H9 (cell line): Measurements from ENCODE around the gene ZNF296. TPM values are rescaled to one million over a fixed set of nuclear protein-coding genes. Genes with fewer than 3 reads are reported as not detected.

ENCODE experiments used
- DNase-seq: peaks from one replicate; pipeline ENCODE4 v3.0.0-alpha.2; 2017
- H2AFZ ChIP-seq: one replicate; pipeline ENCODE4 v1.6.1; 2013; ENCODE audit warnings: mild to moderate bottlenecking, low read length, control low read depth, moderate library complexity
- H2AK5ac ChIP-seq: 2 replicates; pipeline ENCODE4 v1.6.1; 2013; ENCODE audit warnings: low read length, control low read depth, mixed read lengths; ENCODE audit not compliant: insufficient read length
- H2BK120ac ChIP-seq: one replicate; pipeline ENCODE4 v1.6.1; 2013; ENCODE audit warnings: low read depth, mild to moderate bottlenecking, low read length, control low read depth, inconsistent platforms; ENCODE audit not compliant: poor library complexity, severe bottlenecking
- H2BK12ac ChIP-seq: 2 replicates; pipeline ENCODE4 v1.6.1; 2013; ENCODE audit warnings: low read length, control low read depth, mixed read lengths, low read depth; ENCODE audit not compliant: insufficient read length
- H2BK15ac ChIP-seq: 2 replicates; pipeline ENCODE4 v1.6.1; 2013; ENCODE audit warnings: low read depth, low read length, control low read depth
- H2BK20ac ChIP-seq: one replicate; pipeline ENCODE4 v1.6.1; 2013; ENCODE audit warnings: low read depth, mild to moderate bottlenecking, low read length, control low read depth, inconsistent platforms; ENCODE audit not compliant: poor library complexity, severe bottlenecking
- H2BK5ac ChIP-seq: 2 replicates; pipeline ENCODE4 v1.6.1; 2013; ENCODE audit warnings: low read length, control low read depth, mixed read lengths; ENCODE audit not compliant: insufficient read length
- H3K14ac ChIP-seq: 2 replicates; pipeline ENCODE4 v1.6.1; 2013; ENCODE audit warnings: low read length, control low read depth; ENCODE audit not compliant: insufficient read depth
- H3K18ac ChIP-seq: 2 replicates; pipeline ENCODE4 v1.6.1; 2013; ENCODE audit warnings: low read depth, mild to moderate bottlenecking, mixed read lengths, low read length, control low read depth; ENCODE audit not compliant: insufficient read length
- H3K23ac ChIP-seq: 2 replicates; pipeline ENCODE4 v1.6.1; 2013; ENCODE audit warnings: low read length, control low read depth, mixed read lengths, low read depth; ENCODE audit not compliant: insufficient read length
- H3K23me2 ChIP-seq: 2 replicates; pipeline ENCODE4 v1.6.1; 2013; ENCODE audit warnings: low read depth, mild to moderate bottlenecking, mixed read lengths, low read length, control low read depth; ENCODE audit not compliant: insufficient read length, poor library complexity, severe bottlenecking
- H3K27ac ChIP-seq: 2 replicates; pipeline ENCODE4 v1.5.1; 2013; ENCODE audit warnings: low read length, control low read depth, mixed read lengths, low read depth; ENCODE audit not compliant: insufficient read length
- H3K27me3 ChIP-seq: 2 replicates; pipeline ENCODE4 v1.6.1; 2013; ENCODE audit warnings: low read length, control low read depth, inconsistent platforms; ENCODE audit not compliant: insufficient read depth
- H3K4ac ChIP-seq: 2 replicates; pipeline ENCODE4 v1.6.1; 2013; ENCODE audit warnings: low read depth, mild to moderate bottlenecking, control low read depth, inconsistent platforms, low read length, moderate library complexity
- H3K4me1 ChIP-seq: 2 replicates; pipeline ENCODE4 v1.6.1; 2013; ENCODE audit warnings: low read length, control low read depth, inconsistent platforms; ENCODE audit not compliant: insufficient read depth
- H3K4me2 ChIP-seq: 2 replicates; pipeline ENCODE4 v1.6.1; 2013; ENCODE audit warnings: low read length, control low read depth, mixed read lengths; ENCODE audit not compliant: insufficient read length, insufficient read depth
- H3K56ac ChIP-seq: 2 replicates; pipeline ENCODE4 v1.6.1; 2013; ENCODE audit warnings: low read depth, mild to moderate bottlenecking, mixed read lengths, low read length, control low read depth; ENCODE audit not compliant: insufficient read length
- H3K79me1 ChIP-seq: 2 replicates; pipeline ENCODE4 v1.6.1; 2013; ENCODE audit warnings: low read depth, mild to moderate bottlenecking, moderate library complexity, low read length, control low read depth, inconsistent platforms; ENCODE audit not compliant: insufficient read depth, poor library complexity, severe bottlenecking
- H3K79me2 ChIP-seq: 2 replicates; pipeline ENCODE4 v1.6.1; 2013; ENCODE audit warnings: low read length, control low read depth, inconsistent platforms; ENCODE audit not compliant: insufficient read depth
- H3K9ac ChIP-seq: 2 replicates; pipeline ENCODE4 v1.6.1; 2013; ENCODE audit warnings: low read length, control low read depth, mixed read lengths; ENCODE audit not compliant: insufficient read length; ENCODE audit errors: extremely low read depth
- H3K9me3 ChIP-seq: one replicate; pipeline ENCODE4 v1.6.1; 2013; ENCODE audit warnings: low read depth, low read length, inconsistent platforms; ENCODE audit not compliant: control insufficient read depth
- H3T11ph ChIP-seq: one replicate; pipeline ENCODE4 v1.6.1; 2013; ENCODE audit warnings: mild to moderate bottlenecking, low read length, control low read depth, inconsistent platforms
- H4K20me1 ChIP-seq: one replicate; pipeline ENCODE4 v1.6.1; 2013; ENCODE audit not compliant: control insufficient read depth, insufficient read length, insufficient read depth
- H4K5ac ChIP-seq: 2 replicates; pipeline ENCODE4 v1.6.1; 2013; ENCODE audit warnings: low read depth, mild to moderate bottlenecking, mixed read lengths, low read length, control low read depth; ENCODE audit not compliant: insufficient read length
- H4K8ac ChIP-seq: replicated peaks from 2 replicates; pipeline ENCODE4 v1.6.1; 2013; ENCODE audit warnings: low read length, control low read depth, mixed read lengths, low read depth; ENCODE audit not compliant: insufficient read length
- H4K91ac ChIP-seq: 2 replicates; pipeline ENCODE4 v1.6.1; 2013; ENCODE audit warnings: low read depth, mild to moderate bottlenecking, moderate library complexity, mixed read lengths, low read length, control low read depth; ENCODE audit not compliant: insufficient read length
- H3K27ac Mint-ChIP-seq, 3 experiments: 2 replicates in 2 of 3; 3 replicates in 1 of 3; pipeline ENCODE4 v1.8.0; 2020 to 2021; ENCODE audit warnings: mixed read lengths in 3 of 3, mild to moderate bottlenecking in 1 of 3, moderate library complexity in 1 of 3
- H3K27me3 Mint-ChIP-seq: 2 replicates; pipeline ENCODE4 v1.8.0; 2021; ENCODE audit warnings: low read depth, mild to moderate bottlenecking, moderate library complexity, mixed read lengths
- H3K36me3 Mint-ChIP-seq, 3 experiments: 2 replicates in 2 of 3; 3 replicates in 1 of 3; pipeline ENCODE4 v1.8.0; 2020 to 2021; ENCODE audit warnings: low read depth in 3 of 3, mixed read lengths in 3 of 3; ENCODE audit not compliant: insufficient read depth in 1 of 3
- H3K4me1 Mint-ChIP-seq, 2 experiments: 2 replicates each; pipeline ENCODE4 v1.8.0; 2020; ENCODE audit warnings: mixed read lengths in 2 of 2
- H3K4me3 Mint-ChIP-seq, 2 experiments: 2 replicates in 1 of 2; 3 replicates in 1 of 2; pipeline ENCODE4 v1.8.0; 2020 to 2021; ENCODE audit warnings: mild to moderate bottlenecking in 2 of 2, mixed read lengths in 2 of 2, moderate library complexity in 1 of 2
- H3K9me3 Mint-ChIP-seq, 2 experiments: 2 replicates in 1 of 2; 3 replicates in 1 of 2; pipeline ENCODE4 v1.8.0; 2020; ENCODE audit warnings: mild to moderate bottlenecking in 2 of 2, mixed read lengths in 2 of 2, moderate library complexity in 1 of 2
- WGBS: extraction: QIAGEN DNeasy Blood & Tissue Kit; methylation state at CpG from one replicate; pipeline ENCODE4 v1.1.7; 2013; ENCODE audit warnings: missing lambda C conversion rate, low lambda C conversion rate, mixed read lengths; ENCODE audit not compliant: insufficient read length; ENCODE audit errors: extremely low coverage; 5-methylcytosine and 5-hydroxymethylcytosine counted together
- total RNA-seq: library from RNA; stranded (reverse); gene quantifications from 2 replicates; pipeline ENCODE4 v1.2.1, GENCODE V29; 2021
- TF ChIP-seq, protein P1 (sequence below): fragments of 200-600 bp; sonication (generic); conservative IDR thresholded peaks from 3 replicates; pipeline ENCODE4 v1.8.0; 2021; ENCODE audit warnings: antibody characterized with exemption, mild to moderate bottlenecking

ZNF296 gene
- total RNA-seq, 1 experiment from 2014 or later = 14.8 TPM

DNA sequence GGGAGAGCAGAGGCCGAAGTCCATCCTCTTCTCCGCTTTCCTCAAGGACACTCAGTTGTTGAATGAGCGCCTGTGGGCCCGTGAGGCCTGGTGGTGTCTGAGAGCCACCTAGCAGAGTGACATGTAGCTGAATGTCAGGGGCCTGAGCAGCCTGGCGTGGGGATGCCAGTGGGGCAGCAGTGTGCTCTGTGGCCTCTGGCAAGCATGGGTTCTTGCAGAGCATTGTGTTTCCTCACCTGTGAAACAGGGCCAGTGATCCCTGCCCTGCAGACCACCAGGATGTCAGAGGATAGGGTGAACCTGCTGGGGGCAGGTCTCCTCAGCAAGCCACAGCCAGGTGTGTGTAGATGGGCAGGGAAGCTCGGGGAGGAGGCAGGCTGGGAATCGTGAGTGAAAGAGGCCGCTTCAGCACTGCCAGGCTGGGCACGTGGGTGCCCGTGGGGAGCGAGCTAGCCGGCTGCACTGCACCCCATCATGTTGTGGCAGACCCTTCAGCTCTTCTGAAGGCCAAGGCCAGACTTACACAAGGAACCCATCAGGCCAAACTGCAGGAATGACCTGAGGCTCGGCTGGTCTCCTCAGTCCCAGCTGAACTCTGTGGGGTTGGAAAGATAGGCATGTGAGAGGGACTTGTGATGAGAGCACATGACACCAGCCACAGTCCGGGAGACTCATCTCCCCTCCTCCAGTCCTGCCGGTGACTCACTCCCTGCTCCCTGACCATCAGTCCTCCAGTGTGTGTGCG lies 21.7 kb upstream of the ZNF296 start:
- DNase-seq = no peak
- no peak overlapping the region for H2AK5ac ChIP-seq
- H3K27me3 ChIP-seq = no peaks in the 10 kb centered on the region
- no peak overlapping the region for H4K5ac ChIP-seq
- no peak overlapping the region for H2BK12ac ChIP-seq
- no peak overlapping the region for H2AFZ ChIP-seq
- H3K23ac ChIP-seq = no peak overlapping the region
- H3K56ac ChIP-seq = no peak overlapping the region
- H3K23me2 ChIP-seq = peaks cover 5% of the 10 kb centered on the region
- H3K4me1 ChIP-seq = no peaks in the 10 kb centered on the region; the same call in 1 of the 2 replicates
- H3K9me3 ChIP-seq = no peaks in the 10 kb centered on the region
- H3K79me2 ChIP-seq = peaks cover 64% of the 10 kb centered on the region
- no peak overlapping the region for H3K18ac ChIP-seq
- Mint-ChIP-seq H3K27me3 (no peaks in the 10 kb centered on the region), H3K27ac (peak overlapping the region in 1 of 3 experiments; percentile 93; a peak in 4 of 7 replicates), H3K36me3 (peaks cover 5 to 22% (median 10%) of the 10 kb centered on the region in 3 experiments; a peak in 6 of 7 replicates), H3K4me1 (peaks cover 76 to 83% of the 10 kb centered on the region in 2 experiments), H3K9me3 (no peaks in the 10 kb centered on the region; a peak in 1 of 5 replicates), H3K4me3 (peak overlapping the region in 1 of 2 experiments; percentile 27; a peak in 2 of 5 replicates)
- no peak overlapping the region for H3K4ac ChIP-seq
- H3T11ph ChIP-seq = no peak overlapping the region
- H4K8ac ChIP-seq = no peak overlapping the region
- H3K9ac ChIP-seq = no peak overlapping the region
- H2BK20ac ChIP-seq = no peak overlapping the region
- no peak overlapping the region for H2BK5ac ChIP-seq
- H3K4me2 ChIP-seq = no peak overlapping the region
- no peak overlapping the region for H4K91ac ChIP-seq
- no peak overlapping the region for H2BK120ac ChIP-seq
- no peaks in the 10 kb centered on the region for H3K79me1 ChIP-seq
- no peak overlapping the region; the same call in 1 of the 2 replicates for H3K14ac ChIP-seq
- H4K20me1 ChIP-seq = no peaks in the 10 kb centered on the region
- no peak overlapping the region for H3K27ac ChIP-seq
- no peak overlapping the region for H2BK15ac ChIP-seq
- TF ChIP-seq, protein P1, sequence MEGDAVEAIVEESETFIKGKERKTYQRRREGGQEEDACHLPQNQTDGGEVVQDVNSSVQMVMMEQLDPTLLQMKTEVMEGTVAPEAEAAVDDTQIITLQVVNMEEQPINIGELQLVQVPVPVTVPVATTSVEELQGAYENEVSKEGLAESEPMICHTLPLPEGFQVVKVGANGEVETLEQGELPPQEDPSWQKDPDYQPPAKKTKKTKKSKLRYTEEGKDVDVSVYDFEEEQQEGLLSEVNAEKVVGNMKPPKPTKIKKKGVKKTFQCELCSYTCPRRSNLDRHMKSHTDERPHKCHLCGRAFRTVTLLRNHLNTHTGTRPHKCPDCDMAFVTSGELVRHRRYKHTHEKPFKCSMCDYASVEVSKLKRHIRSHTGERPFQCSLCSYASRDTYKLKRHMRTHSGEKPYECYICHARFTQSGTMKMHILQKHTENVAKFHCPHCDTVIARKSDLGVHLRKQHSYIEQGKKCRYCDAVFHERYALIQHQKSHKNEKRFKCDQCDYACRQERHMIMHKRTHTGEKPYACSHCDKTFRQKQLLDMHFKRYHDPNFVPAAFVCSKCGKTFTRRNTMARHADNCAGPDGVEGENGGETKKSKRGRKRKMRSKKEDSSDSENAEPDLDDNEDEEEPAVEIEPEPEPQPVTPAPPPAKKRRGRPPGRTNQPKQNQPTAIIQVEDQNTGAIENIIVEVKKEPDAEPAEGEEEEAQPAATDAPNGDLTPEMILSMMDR = no peak
- WGBS = no CpG with 5 or more reads among the region's 16 CpGs
